A673 (cell line): ENCODE measurements around the gene KLK14. TPM values are rescaled to one million over a fixed set of nuclear protein-coding genes. Genes with fewer than 3 reads are reported as not detected.

Source experiments
- BruUV-seq: library from RNA; stranded (reverse); fragments of 400-500 nt; replicated peaks from 2 replicates; lab custom pipeline; 2021; lab: Mats Ljungman, UMichigan
- CTCF ChIA-PET: fragments of 300-600 bp; sonication (Branson Sonifier 250); formaldehyde crosslinking; loops from one replicate; lab custom pipeline; 2022; ENCODE audit warnings: antibody characterized with exemption; lab: Charles Lee
- POLR2A ChIA-PET: fragments of 300-600 bp; sonication (Branson Sonifier 250); formaldehyde crosslinking; loops from one replicate; lab custom pipeline; 2022; ENCODE audit warnings: antibody characterized with exemption; ENCODE audit not compliant: low non-redundant PET; lab: Charles Lee
- DNase-seq: peaks from one replicate; pipeline ENCODE4 v3.0.0-alpha.2; 2015; ENCODE audit warnings: low spot score
- H3K27ac ChIP-seq: fragments of 200-600 bp; sonication (generic); 2 replicates; pipeline ENCODE4 v1.5.1; 2016; ENCODE audit warnings: mixed run types, low read depth, mild to moderate bottlenecking, mixed read lengths, antibody characterized with exemption, low read length; ENCODE audit not compliant: poor library complexity, severe bottlenecking
- H3K27me3 ChIP-seq: fragments of 200-600 bp; sonication (generic); replicated peaks from 2 replicates; pipeline ENCODE4 v1.6.1; 2017; ENCODE audit warnings: mixed run types, low read depth, mild to moderate bottlenecking, mixed read lengths, antibody characterized with exemption, low read length; ENCODE audit not compliant: insufficient read depth, poor library complexity
- H3K36me3 ChIP-seq: fragments of 200-600 bp; sonication (generic); 2 replicates; pipeline ENCODE4 v1.6.1; 2016; ENCODE audit warnings: mixed run types, mild to moderate bottlenecking, mixed read lengths, antibody characterized with exemption, low read length; ENCODE audit not compliant: insufficient read depth, poor library complexity, severe bottlenecking
- H3K4me1 ChIP-seq: fragments of 200-600 bp; sonication (generic); 2 replicates; pipeline ENCODE4 v1.6.1; 2017; ENCODE audit warnings: mixed run types, mild to moderate bottlenecking, mixed read lengths, antibody characterized with exemption, low read length; ENCODE audit not compliant: insufficient read depth, poor library complexity, severe bottlenecking
- H3K4me3 ChIP-seq: fragments of 200-600 bp; sonication (generic); 2 replicates; pipeline ENCODE4 v1.5.1; 2016; ENCODE audit warnings: low read depth, mixed run types, mild to moderate bottlenecking, mixed read lengths, low read length; ENCODE audit not compliant: poor library complexity, severe bottlenecking
- H3K9me3 ChIP-seq: fragments of 200-600 bp; sonication (generic); 2 replicates; pipeline ENCODE4 v1.6.1; 2016; ENCODE audit warnings: mixed run types, low read depth, mild to moderate bottlenecking, mixed read lengths, antibody characterized with exemption, low read length; ENCODE audit not compliant: poor library complexity, severe bottlenecking
- CTCF ChIP-seq: fragments of 300-800, 200-600 bp; sonication (generic); conservative IDR thresholded peaks from 2 replicates; pipeline ENCODE4 v1.5.1; 2017; ENCODE audit warnings: low read depth, mild to moderate bottlenecking, antibody characterized with exemption, low read length, moderate library complexity, mixed read lengths
- EZH2 ChIP-seq: fragments of 200-600 bp; sonication (generic); IDR thresholded peaks from 2 replicates; pipeline ENCODE4 v1.6.1; 2017; ENCODE audit warnings: borderline replicate concordance, low read depth, mild to moderate bottlenecking, mixed read lengths, antibody characterized with exemption, low read length; ENCODE audit not compliant: poor library complexity, severe bottlenecking
- intact Hi-C: fragments of 100-400 bp; cut with micrococcal nuclease; formaldehyde crosslinking; loops from one replicate; pipeline ENCODE4 v1.10.0; 2022; ENCODE audit not compliant: unreplicated experiment
- total RNA-seq: library from RNA; stranded (reverse); gene quantifications from 2 replicates; pipeline ENCODE4 v1.2.3, GENCODE V29; 2021

KLK14 gene
- total RNA-seq, 1 experiment from 2014 or later: 1.2 TPM

GRCh38 chr19:51091895-51092873, 9.5 kb upstream of the KLK14 start:
- BruUV-seq: no TSS peak
- peak; percentile 14 for DNase-seq
- intact Hi-C loops: loop anchor here (10.0 kb wide), 1 partner anchor 167 kb away; no protein-coding TSS in a partner anchor
- ChIA-PET CTCF (no interaction called here), POLR2A (no interaction called here)
- Histone ChIP-seq H3K27ac (no peak overlapping the region), H3K4me1 (no peaks in the 10 kb centered on the region), H3K36me3 (no peaks in the 10 kb centered on the region), H3K9me3 (no peaks in the 10 kb centered on the region), H3K27me3 (no peaks in the 10 kb centered on the region), H3K4me3 (no peak overlapping the region)
- no peak for TF ChIP-seq EZH2
- TF ChIP-seq CTCF: no peak

GRCh38 chr19:51091126-51091525, 8.4 kb upstream of the KLK14 start:
- no peak overlapping the region for H3K27ac ChIP-seq
- no peaks in the 10 kb centered on the region for H3K36me3 ChIP-seq
- DNase-seq: no peak
- H3K27me3 ChIP-seq: no peaks in the 10 kb centered on the region
- ChIA-PET POLR2A (no interaction called here), CTCF (no interaction called here)
- H3K9me3 ChIP-seq: no peaks in the 10 kb centered on the region
- BruUV-seq: no TSS peak
- no peak overlapping the region for H3K4me3 ChIP-seq
- H3K4me1 ChIP-seq: no peaks in the 10 kb centered on the region
- TF ChIP-seq CTCF (no peak), EZH2 (no peak)
- intact Hi-C loops: loop anchor here (10.0 kb wide), 1 partner anchor 166 kb away; no protein-coding TSS in a partner anchor

GRCh38 chr19:51090471-51090870, 7.8 kb upstream of the KLK14 start:
- Histone ChIP-seq H3K36me3 (no peaks in the 10 kb centered on the region), H3K4me3 (no peak overlapping the region), H3K27ac (no peak overlapping the region), H3K27me3 (no peaks in the 10 kb centered on the region), H3K9me3 (no peaks in the 10 kb centered on the region), H3K4me1 (no peaks in the 10 kb centered on the region)
- no peak for DNase-seq
- POLR2A ChIA-PET: no interaction called here
- CTCF ChIA-PET: no interaction called here
- BruUV-seq: no TSS peak
- intact Hi-C loops: loop anchor here (10.0 kb wide), 1 partner anchor 166 kb away; no protein-coding TSS in a partner anchor
- TF ChIP-seq CTCF (no peak), EZH2 (no peak)
